WTC11 (cell line): ENCODE results near the gene ERBB2. TPM values are rescaled to one million over a fixed set of nuclear protein-coding genes. Genes with fewer than 3 reads are reported as not detected.

Source experiments
- ATAC-seq: fragments of 200-7000 bp; cut with Tn5 transposase; 2 replicates; pipeline ENCODE4 v1.10.0; 2021; ENCODE audit warnings: mild to moderate bottlenecking, moderate library complexity
- CTCF ChIA-PET: fragments of 300-600 bp; sonication (Branson Sonifier 250); formaldehyde crosslinking; loops from one replicate; lab custom pipeline; 2021; ENCODE audit warnings: antibody characterized with exemption; lab: Charles Lee
- POLR2A ChIA-PET: fragments of 350-600 bp; sonication (Branson Sonifier 250); formaldehyde crosslinking; loops from one replicate; lab custom pipeline; 2021; ENCODE audit warnings: antibody characterized with exemption; lab: Charles Lee
- DNase-seq: peaks from one replicate; pipeline ENCODE4 v3.0.0; 2021; ENCODE audit warnings: low spot score
- H3K27ac Mint-ChIP-seq: 2 replicates; pipeline ENCODE4 v1.8.0; 2021; ENCODE audit warnings: mixed read lengths
- H3K27me3 Mint-ChIP-seq: 2 replicates; pipeline ENCODE4 v1.8.0; 2021; ENCODE audit warnings: low read depth, mild to moderate bottlenecking, moderate library complexity, mixed read lengths
- H3K36me3 Mint-ChIP-seq: 2 replicates; pipeline ENCODE4 v1.8.0; 2021; ENCODE audit warnings: mixed read lengths
- H3K4me1 Mint-ChIP-seq: 2 replicates; pipeline ENCODE4 v1.8.0; 2022; ENCODE audit warnings: mixed read lengths
- H3K4me3 Mint-ChIP-seq: 2 replicates; pipeline ENCODE4 v1.8.0; 2021; ENCODE audit warnings: mild to moderate bottlenecking, moderate library complexity, mixed read lengths
- H3K9me3 Mint-ChIP-seq: 2 replicates; pipeline ENCODE4 v1.8.0; 2021; ENCODE audit warnings: mixed read lengths
- CBFB ChIP-seq: sonication (generic); formaldehyde crosslinking; IDR thresholded peaks from 2 replicates; pipeline ENCODE4 v1.8.1; 2022; ENCODE audit warnings: mild to moderate bottlenecking, low read depth, missing genetic modification reagents
- CREB1 ChIP-seq: sonication (generic); formaldehyde crosslinking; IDR thresholded peaks from 2 replicates; pipeline ENCODE4 v1.8.0; 2023; ENCODE audit warnings: mild to moderate bottlenecking, missing genetic modification reagents
- FOXJ3 ChIP-seq: sonication (generic); formaldehyde crosslinking; IDR thresholded peaks from 2 replicates; pipeline ENCODE4 v1.9.0; 2021; ENCODE audit warnings: missing genetic modification reagents, mild to moderate bottlenecking, borderline replicate concordance
- FOXK1 ChIP-seq: sonication (generic); formaldehyde crosslinking; IDR thresholded peaks from 2 replicates; pipeline ENCODE4 v1.8.0; 2022; ENCODE audit warnings: mild to moderate bottlenecking, moderate library complexity, missing genetic modification reagents
- FOXP1 ChIP-seq: sonication (generic); formaldehyde crosslinking; IDR thresholded peaks from 2 replicates; pipeline ENCODE4 v1.8.0; 2022; ENCODE audit warnings: missing genetic modification reagents, mild to moderate bottlenecking, moderate library complexity, borderline replicate concordance
- HMGA2 ChIP-seq: fragments of 250-450 bp; sonication (Bioruptor Pico); IDR thresholded peaks from 2 replicates; pipeline ENCODE4 v1.4.0; 2021; ENCODE audit warnings: mild to moderate bottlenecking, moderate library complexity
- JUN ChIP-seq: sonication (generic); formaldehyde crosslinking; IDR thresholded peaks from 2 replicates; pipeline ENCODE4 v1.8.0; 2023; ENCODE audit warnings: mild to moderate bottlenecking, missing genetic modification reagents
- NFATC4 ChIP-seq: fragments of 250-450 bp; sonication (Bioruptor Pico); IDR thresholded peaks from 2 replicates; pipeline ENCODE4 v1.9.0; 2021; ENCODE audit warnings: mild to moderate bottlenecking
- OVOL2 ChIP-seq: fragments of 250-450 bp; sonication (Bioruptor Pico); IDR thresholded peaks from 2 replicates; pipeline ENCODE4 v1.9.0; 2021; ENCODE audit warnings: mild to moderate bottlenecking, borderline replicate concordance
- SMAD3 ChIP-seq: sonication (generic); formaldehyde crosslinking; IDR thresholded peaks from 2 replicates; pipeline ENCODE4 v1.8.0; 2022; ENCODE audit warnings: missing genetic modification reagents, mild to moderate bottlenecking, borderline replicate concordance
- SOX15 ChIP-seq: fragments of 250-450 bp; sonication (Bioruptor Pico); IDR thresholded peaks from 2 replicates; pipeline ENCODE4 v1.9.0; 2021; ENCODE audit warnings: mild to moderate bottlenecking
- SP1 ChIP-seq: sonication (generic); formaldehyde crosslinking; conservative IDR thresholded peaks from 2 replicates; pipeline ENCODE4 v1.8.1; 2022; ENCODE audit warnings: missing genetic modification reagents
- TP53 ChIP-seq: sonication (generic); formaldehyde crosslinking; IDR thresholded peaks from 2 replicates; pipeline ENCODE4 v1.8.1; 2023; ENCODE audit warnings: mild to moderate bottlenecking, missing genetic modification reagents
- ZNF317 ChIP-seq: sonication (generic); formaldehyde crosslinking; IDR thresholded peaks from 2 replicates; pipeline ENCODE4 v1.8.1; 2023; ENCODE audit warnings: low read depth, mild to moderate bottlenecking, moderate library complexity, missing genetic modification reagents, borderline replicate concordance
- ZNF416 ChIP-seq: fragments of 250-450 bp; sonication (Bioruptor Pico); IDR thresholded peaks from 2 replicates; pipeline ENCODE4 v1.9.0; 2021; ENCODE audit warnings: mild to moderate bottlenecking, inconsistent platforms
- ZNF423 ChIP-seq: fragments of 250-450 bp; sonication (Bioruptor Pico); IDR thresholded peaks from 2 replicates; pipeline ENCODE4 v2.1.2; 2022; ENCODE audit warnings: mild to moderate bottlenecking, moderate library complexity
- total RNA-seq: library from RNA; stranded (reverse); gene quantifications from 3 replicates; pipeline ENCODE4 v1.2.3, GENCODE V29; 2021
- TF ChIP-seq, protein P1 (sequence below): sonication (generic); formaldehyde crosslinking; IDR thresholded peaks from 2 replicates; pipeline ENCODE4 v1.8.1; 2022; ENCODE audit warnings: mild to moderate bottlenecking, moderate library complexity, missing genetic modification reagents
- TF ChIP-seq, protein P2 (sequence below): sonication (generic); formaldehyde crosslinking; IDR thresholded peaks from 2 replicates; pipeline ENCODE4 v1.8.0; 2022; ENCODE audit warnings: mild to moderate bottlenecking, missing genetic modification reagents
- TF ChIP-seq, protein P3 (sequence below): sonication (generic); formaldehyde crosslinking; IDR thresholded peaks from 2 replicates; pipeline ENCODE4 v1.8.0; 2023; ENCODE audit warnings: mild to moderate bottlenecking, missing genetic modification reagents
- TF ChIP-seq, protein P4 (sequence below): sonication (generic); formaldehyde crosslinking; IDR thresholded peaks from 2 replicates; pipeline ENCODE4 v1.8.0; 2022; ENCODE audit warnings: missing genetic modification reagents
- TF ChIP-seq, protein P5 (sequence below): sonication (generic); formaldehyde crosslinking; IDR thresholded peaks from 2 replicates; pipeline ENCODE4 v1.8.1; 2022; ENCODE audit warnings: mild to moderate bottlenecking, missing genetic modification reagents, moderate library complexity, borderline replicate concordance

ERBB2 gene
- total RNA-seq, 1 experiment from 2014 or later = 209 TPM

DNA sequence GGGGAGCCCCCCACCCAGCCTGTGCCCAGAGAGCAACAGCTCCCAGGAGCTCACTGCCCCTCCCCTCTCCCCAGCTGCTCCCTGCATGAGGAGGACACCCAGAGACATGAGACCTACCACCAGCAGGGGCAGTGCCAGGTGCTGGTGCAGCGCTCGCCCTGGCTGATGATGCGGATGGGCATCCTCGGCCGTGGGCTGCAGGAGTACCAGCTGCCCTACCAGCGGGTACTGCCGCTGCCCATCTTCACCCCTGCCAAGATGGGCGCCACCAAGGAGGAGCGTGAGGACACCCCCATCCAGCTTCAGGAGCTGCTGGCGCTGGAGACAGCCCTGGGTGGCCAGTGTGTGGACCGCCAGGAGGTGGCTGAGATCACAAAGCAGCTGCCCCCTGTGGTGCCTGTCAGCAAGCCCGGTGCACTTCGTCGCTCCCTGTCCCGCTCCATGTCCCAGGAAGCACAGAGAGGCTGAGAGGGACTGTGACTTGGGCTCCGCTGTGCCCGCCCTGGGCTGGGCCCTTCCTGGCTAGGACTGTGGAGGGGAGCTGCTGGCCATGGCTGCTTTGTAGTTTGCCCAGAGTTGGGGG, 34.1 kb upstream of the ERBB2 start:
- ChIA-PET CTCF (interaction anchor here (0.9 to 18.0 kb wide), 14 partner anchors 9 to 118 kb away, joined by 3 to 876 read pairs (median 6); partner anchors contain the start of genes ERBB2, MIEN1 and PPP1R1B), POLR2A (interaction anchor here (0.7 kb wide), 1 partner anchor 30 kb away, joined by 3 read pairs; no protein-coding TSS in a partner anchor)
- H3K4me3 Mint-ChIP-seq = no peak overlapping the region
- no peaks in the 10 kb centered on the region for H3K9me3 Mint-ChIP-seq
- peaks cover 51% of the 10 kb centered on the region for H3K4me1 Mint-ChIP-seq
- ATAC-seq (no peak), DNase-seq (peak; percentile 38)
- no peak overlapping the region for H3K27ac Mint-ChIP-seq
- H3K36me3 Mint-ChIP-seq = peaks cover 7% of the 10 kb centered on the region
- TF ChIP-seq ZNF423 (CRISPR knock-in tag) (peak; percentile 40), FOXP1 (CRISPR knock-in tag) (peak; percentile 14; the same call in 1 of the 2 replicates), SP1 (CRISPR knock-in tag) (no peak)
- TF ChIP-seq, all 79 proteins: peak for 2
- H3K27me3 Mint-ChIP-seq = peaks cover 44% of the 10 kb centered on the region

DNA sequence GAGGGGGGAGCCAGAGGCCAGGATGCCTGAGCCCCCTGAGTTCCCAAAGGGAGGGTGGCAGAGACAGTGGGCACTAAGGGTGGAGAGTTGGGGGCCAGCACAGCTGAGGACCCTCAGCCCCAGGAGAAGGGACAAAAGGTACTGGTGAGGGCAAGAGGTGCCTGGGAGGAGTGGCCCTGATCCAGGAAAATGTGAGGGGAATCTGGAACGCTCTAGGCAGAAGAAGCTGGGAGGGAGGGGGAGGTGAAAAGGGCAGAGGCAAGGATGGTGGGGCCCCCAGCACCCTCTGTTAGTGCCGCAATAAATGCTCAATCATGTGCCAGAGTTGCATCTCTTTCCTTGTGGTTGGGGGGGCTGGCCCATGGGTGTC, 33.6 kb upstream of the ERBB2 start:
- Mint-ChIP-seq H3K27ac (no peak overlapping the region), H3K36me3 (peaks cover 2% of the 10 kb centered on the region), H3K27me3 (peaks cover 44% of the 10 kb centered on the region), H3K4me1 (peaks cover 51% of the 10 kb centered on the region), H3K9me3 (no peaks in the 10 kb centered on the region), H3K4me3 (peak overlapping the region; percentile 20; the same call in 1 of the 2 replicates)
- ATAC-seq = no peak
- DNase-seq = no peak
- TF ChIP-seq, protein P1, sequence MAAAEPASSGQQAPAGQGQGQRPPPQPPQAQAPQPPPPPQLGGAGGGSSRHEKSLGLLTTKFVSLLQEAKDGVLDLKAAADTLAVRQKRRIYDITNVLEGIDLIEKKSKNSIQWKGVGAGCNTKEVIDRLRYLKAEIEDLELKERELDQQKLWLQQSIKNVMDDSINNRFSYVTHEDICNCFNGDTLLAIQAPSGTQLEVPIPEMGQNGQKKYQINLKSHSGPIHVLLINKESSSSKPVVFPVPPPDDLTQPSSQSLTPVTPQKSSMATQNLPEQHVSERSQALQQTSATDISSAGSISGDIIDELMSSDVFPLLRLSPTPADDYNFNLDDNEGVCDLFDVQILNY = no peak
- TF ChIP-seq ZNF416 (CRISPR knock-in tag) = no peak
- no peak for TF ChIP-seq CBFB (CRISPR knock-in tag)
- no peak for TF ChIP-seq JUN (CRISPR knock-in tag)
- TF ChIP-seq SOX15 (CRISPR knock-in tag) = no peak
- no peak for TF ChIP-seq SMAD3 (CRISPR knock-in tag)
- TF ChIP-seq, protein P2, sequence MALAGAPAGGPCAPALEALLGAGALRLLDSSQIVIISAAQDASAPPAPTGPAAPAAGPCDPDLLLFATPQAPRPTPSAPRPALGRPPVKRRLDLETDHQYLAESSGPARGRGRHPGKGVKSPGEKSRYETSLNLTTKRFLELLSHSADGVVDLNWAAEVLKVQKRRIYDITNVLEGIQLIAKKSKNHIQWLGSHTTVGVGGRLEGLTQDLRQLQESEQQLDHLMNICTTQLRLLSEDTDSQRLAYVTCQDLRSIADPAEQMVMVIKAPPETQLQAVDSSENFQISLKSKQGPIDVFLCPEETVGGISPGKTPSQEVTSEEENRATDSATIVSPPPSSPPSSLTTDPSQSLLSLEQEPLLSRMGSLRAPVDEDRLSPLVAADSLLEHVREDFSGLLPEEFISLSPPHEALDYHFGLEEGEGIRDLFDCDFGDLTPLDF (CRISPR knock-in tag) = no peak
- no peak for TF ChIP-seq FOXK1
- TF ChIP-seq TP53 (CRISPR knock-in tag) = no peak
- no peak for TF ChIP-seq ZNF317
- TF ChIP-seq, protein P3, sequence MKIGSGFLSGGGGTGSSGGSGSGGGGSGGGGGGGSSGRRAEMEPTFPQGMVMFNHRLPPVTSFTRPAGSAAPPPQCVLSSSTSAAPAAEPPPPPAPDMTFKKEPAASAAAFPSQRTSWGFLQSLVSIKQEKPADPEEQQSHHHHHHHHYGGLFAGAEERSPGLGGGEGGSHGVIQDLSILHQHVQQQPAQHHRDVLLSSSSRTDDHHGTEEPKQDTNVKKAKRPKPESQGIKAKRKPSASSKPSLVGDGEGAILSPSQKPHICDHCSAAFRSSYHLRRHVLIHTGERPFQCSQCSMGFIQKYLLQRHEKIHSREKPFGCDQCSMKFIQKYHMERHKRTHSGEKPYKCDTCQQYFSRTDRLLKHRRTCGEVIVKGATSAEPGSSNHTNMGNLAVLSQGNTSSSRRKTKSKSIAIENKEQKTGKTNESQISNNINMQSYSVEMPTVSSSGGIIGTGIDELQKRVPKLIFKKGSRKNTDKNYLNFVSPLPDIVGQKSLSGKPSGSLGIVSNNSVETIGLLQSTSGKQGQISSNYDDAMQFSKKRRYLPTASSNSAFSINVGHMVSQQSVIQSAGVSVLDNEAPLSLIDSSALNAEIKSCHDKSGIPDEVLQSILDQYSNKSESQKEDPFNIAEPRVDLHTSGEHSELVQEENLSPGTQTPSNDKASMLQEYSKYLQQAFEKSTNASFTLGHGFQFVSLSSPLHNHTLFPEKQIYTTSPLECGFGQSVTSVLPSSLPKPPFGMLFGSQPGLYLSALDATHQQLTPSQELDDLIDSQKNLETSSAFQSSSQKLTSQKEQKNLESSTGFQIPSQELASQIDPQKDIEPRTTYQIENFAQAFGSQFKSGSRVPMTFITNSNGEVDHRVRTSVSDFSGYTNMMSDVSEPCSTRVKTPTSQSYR = no peak
- TF ChIP-seq, protein P4, sequence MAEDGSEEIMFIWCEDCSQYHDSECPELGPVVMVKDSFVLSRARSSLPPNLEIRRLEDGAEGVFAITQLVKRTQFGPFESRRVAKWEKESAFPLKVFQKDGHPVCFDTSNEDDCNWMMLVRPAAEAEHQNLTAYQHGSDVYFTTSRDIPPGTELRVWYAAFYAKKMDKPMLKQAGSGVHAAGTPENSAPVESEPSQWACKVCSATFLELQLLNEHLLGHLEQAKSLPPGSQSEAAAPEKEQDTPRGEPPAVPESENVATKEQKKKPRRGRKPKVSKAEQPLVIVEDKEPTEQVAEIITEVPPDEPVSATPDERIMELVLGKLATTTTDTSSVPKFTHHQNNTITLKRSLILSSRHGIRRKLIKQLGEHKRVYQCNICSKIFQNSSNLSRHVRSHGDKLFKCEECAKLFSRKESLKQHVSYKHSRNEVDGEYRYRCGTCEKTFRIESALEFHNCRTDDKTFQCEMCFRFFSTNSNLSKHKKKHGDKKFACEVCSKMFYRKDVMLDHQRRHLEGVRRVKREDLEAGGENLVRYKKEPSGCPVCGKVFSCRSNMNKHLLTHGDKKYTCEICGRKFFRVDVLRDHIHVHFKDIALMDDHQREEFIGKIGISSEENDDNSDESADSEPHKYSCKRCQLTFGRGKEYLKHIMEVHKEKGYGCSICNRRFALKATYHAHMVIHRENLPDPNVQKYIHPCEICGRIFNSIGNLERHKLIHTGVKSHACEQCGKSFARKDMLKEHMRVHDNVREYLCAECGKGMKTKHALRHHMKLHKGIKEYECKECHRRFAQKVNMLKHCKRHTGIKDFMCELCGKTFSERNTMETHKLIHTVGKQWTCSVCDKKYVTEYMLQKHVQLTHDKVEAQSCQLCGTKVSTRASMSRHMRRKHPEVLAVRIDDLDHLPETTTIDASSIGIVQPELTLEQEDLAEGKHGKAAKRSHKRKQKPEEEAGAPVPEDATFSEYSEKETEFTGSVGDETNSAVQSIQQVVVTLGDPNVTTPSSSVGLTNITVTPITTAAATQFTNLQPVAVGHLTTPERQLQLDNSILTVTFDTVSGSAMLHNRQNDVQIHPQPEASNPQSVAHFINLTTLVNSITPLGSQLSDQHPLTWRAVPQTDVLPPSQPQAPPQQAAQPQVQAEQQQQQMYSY (CRISPR knock-in tag) = no peak
- TF ChIP-seq NFATC4 (CRISPR knock-in tag) = no peak
- TF ChIP-seq FOXJ3 (CRISPR knock-in tag) = no peak
- no peak for TF ChIP-seq OVOL2 (CRISPR knock-in tag)
- no peak for TF ChIP-seq HMGA2 (CRISPR knock-in tag)
- TF ChIP-seq ZNF423 (CRISPR knock-in tag) = no peak
- TF ChIP-seq, protein P5, sequence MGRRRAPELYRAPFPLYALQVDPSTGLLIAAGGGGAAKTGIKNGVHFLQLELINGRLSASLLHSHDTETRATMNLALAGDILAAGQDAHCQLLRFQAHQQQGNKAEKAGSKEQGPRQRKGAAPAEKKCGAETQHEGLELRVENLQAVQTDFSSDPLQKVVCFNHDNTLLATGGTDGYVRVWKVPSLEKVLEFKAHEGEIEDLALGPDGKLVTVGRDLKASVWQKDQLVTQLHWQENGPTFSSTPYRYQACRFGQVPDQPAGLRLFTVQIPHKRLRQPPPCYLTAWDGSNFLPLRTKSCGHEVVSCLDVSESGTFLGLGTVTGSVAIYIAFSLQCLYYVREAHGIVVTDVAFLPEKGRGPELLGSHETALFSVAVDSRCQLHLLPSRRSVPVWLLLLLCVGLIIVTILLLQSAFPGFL (CRISPR knock-in tag) = no peak
- no peak for TF ChIP-seq CREB1 (CRISPR knock-in tag)
- CTCF ChIA-PET = interaction anchor here (0.9 to 18.0 kb wide), 15 partner anchors 9 to 118 kb away, joined by 3 to 876 read pairs (median 5); partner anchors contain the start of genes ERBB2, MIEN1 and PPP1R1B
- POLR2A ChIA-PET = interaction anchor here (0.7 to 0.9 kb wide), 2 partner anchors 14 to 30 kb away, joined by 3 to 4 read pairs; no protein-coding TSS in a partner anchor
